ENCODE measurements around the gene OR5AS1. TPM values are rescaled to one million over a fixed set of nuclear protein-coding genes. Genes with fewer than 3 reads are reported as not detected.

The OR5AS1 gene
- total RNA-seq, 1 donor from 2014 or later = not detected

GRCh38 chr11:56066980-56067379, 39.5 kb downstream of the OR5AS1 start:
- H3K4me3 ChIP-seq (ENCODE audit: low read depth, low read length) = no peak overlapping the region
- TF ChIP-seq, protein P1, sequence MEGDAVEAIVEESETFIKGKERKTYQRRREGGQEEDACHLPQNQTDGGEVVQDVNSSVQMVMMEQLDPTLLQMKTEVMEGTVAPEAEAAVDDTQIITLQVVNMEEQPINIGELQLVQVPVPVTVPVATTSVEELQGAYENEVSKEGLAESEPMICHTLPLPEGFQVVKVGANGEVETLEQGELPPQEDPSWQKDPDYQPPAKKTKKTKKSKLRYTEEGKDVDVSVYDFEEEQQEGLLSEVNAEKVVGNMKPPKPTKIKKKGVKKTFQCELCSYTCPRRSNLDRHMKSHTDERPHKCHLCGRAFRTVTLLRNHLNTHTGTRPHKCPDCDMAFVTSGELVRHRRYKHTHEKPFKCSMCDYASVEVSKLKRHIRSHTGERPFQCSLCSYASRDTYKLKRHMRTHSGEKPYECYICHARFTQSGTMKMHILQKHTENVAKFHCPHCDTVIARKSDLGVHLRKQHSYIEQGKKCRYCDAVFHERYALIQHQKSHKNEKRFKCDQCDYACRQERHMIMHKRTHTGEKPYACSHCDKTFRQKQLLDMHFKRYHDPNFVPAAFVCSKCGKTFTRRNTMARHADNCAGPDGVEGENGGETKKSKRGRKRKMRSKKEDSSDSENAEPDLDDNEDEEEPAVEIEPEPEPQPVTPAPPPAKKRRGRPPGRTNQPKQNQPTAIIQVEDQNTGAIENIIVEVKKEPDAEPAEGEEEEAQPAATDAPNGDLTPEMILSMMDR (conservative IDR thresholded peaks at IDR 0.05; ENCODE audit: low read depth, low read length) = no peak
- DNase-seq (ENCODE audit: low read depth) = no peak

Other genes starting within 250 kb of the OR5AS1 start
- not detected in 2 replicates for gene OR5D14, start 232.1 kb upstream of the OR5AS1 start, total RNA-seq
- gene OR5L1, start 216.3 kb upstream of the OR5AS1 start, total RNA-seq = not detected in 2 replicates
- not detected in 2 replicates for gene OR5D18, start 208.0 kb upstream of the OR5AS1 start, total RNA-seq
- gene OR5L2, start 200.4 kb upstream of the OR5AS1 start, total RNA-seq = not detected in 2 replicates
- gene OR5D16, start 188.9 kb upstream of the OR5AS1 start, total RNA-seq = not detected in 2 replicates
- not detected in 2 replicates for gene TRIM51, start 144.4 kb upstream of the OR5AS1 start, total RNA-seq
- gene OR5W2, start 113.1 kb upstream of the OR5AS1 start, total RNA-seq = not detected in 2 replicates
- not detected in 2 replicates for gene OR5I1, start 91.3 kb upstream of the OR5AS1 start, total RNA-seq
- not detected in 2 replicates for gene OR10AG1, start 57.7 kb upstream of the OR5AS1 start, total RNA-seq
- gene OR5F1, start 33.0 kb upstream of the OR5AS1 start, total RNA-seq = not detected in 2 replicates
- not detected in 2 replicates for gene OR8I2, start 65.7 kb downstream of the OR5AS1 start, total RNA-seq
- not detected in 2 replicates for gene OR8H2, start 76.0 kb downstream of the OR5AS1 start, total RNA-seq
- not detected in 2 replicates for gene OR8H3, start 94.7 kb downstream of the OR5AS1 start, total RNA-seq
- not detected in 2 replicates for gene OR8J3, start 112.5 kb downstream of the OR5AS1 start, total RNA-seq
- not detected in 2 replicates for gene OR8K5, start 132.7 kb downstream of the OR5AS1 start, total RNA-seq
- gene OR5J2, start 149.0 kb downstream of the OR5AS1 start, total RNA-seq = not detected in 2 replicates
- not detected in 2 replicates for gene OR5T2, start 206.6 kb downstream of the OR5AS1 start, total RNA-seq
- not detected in 2 replicates for gene OR5T3, start 224.6 kb downstream of the OR5AS1 start, total RNA-seq
- not detected in 2 replicates for gene OR5T1, start 246.5 kb downstream of the OR5AS1 start, total RNA-seq

All from epithelial cell of proximal tubule (primary cell).